HepG2 (cell line): Measurements from ENCODE around the gene C1orf159. TPM values are rescaled to one million over a fixed set of nuclear protein-coding genes. Genes with fewer than 3 reads are reported as not detected.

Experiments used
- ATAC-seq: fragments of 200-7000 bp; cut with Tn5 transposase; 3 replicates; pipeline ENCODE4 v1.9.1; 2020; ENCODE audit warnings: mild to moderate bottlenecking, moderate library complexity
- BruUV-seq: library from RNA; stranded (reverse); fragments of 400-500 nt; replicated peaks from 2 replicates; lab custom pipeline; 2021; lab: Mats Ljungman, UMichigan
- CTCF ChIA-PET: fragments of 300-600 bp; formaldehyde crosslinking; extraction: SDS; loops from one replicate; lab custom pipeline; 2021; ENCODE audit warnings: low total read pairs, inconsistent platforms, low intra/inter-chr PET ratio; lab: Yijun Ruan, JAX
- POLR2A ChIA-PET: fragments of 350-600 bp; sonication (Branson Sonifier 250); formaldehyde crosslinking; loops from one replicate; lab custom pipeline; 2020; ENCODE audit warnings: antibody characterized with exemption, inconsistent platforms; lab: Yijun Ruan, JAX
- DNase-seq: peaks from one replicate; pipeline ENCODE4 v3.0.0-alpha.2; 2015; ENCODE audit warnings: low spot score
- FAIRE-seq: peaks from 3 replicates; lab custom pipeline; 2011; peaks lifted over from hg19 to GRCh38; lab: Jason Lieb, UNC
- H2AFZ ChIP-seq: one replicate; pipeline ENCODE4 v1.6.1; 2011; ENCODE audit warnings: low read length, inconsistent platforms
- H3K27ac ChIP-seq: fragments of 300-600 bp; 3 replicates; pipeline ENCODE4 v1.8.0; 2011; ENCODE audit warnings: mixed run types, mild to moderate bottlenecking, mixed read lengths, low read length, inconsistent platforms; ENCODE audit not compliant: insufficient read depth; ENCODE audit errors: extremely low read length
- H3K27me3 ChIP-seq, 2 experiments: fragments of 200-600 bp in 1 of 2; 2 replicates in 1 of 2; 3 replicates in 1 of 2; pipeline versions ENCODE4 v1.6.0 to v1.8.0; 2011; ENCODE audit warnings: low read length in 2 of 2, mild to moderate bottlenecking in 2 of 2, moderate library complexity in 2 of 2, inconsistent platforms in 1 of 2; ENCODE audit not compliant: insufficient read depth in 2 of 2, control insufficient read depth in 1 of 2
- H3K36me3 ChIP-seq, 2 experiments: fragments of 200-600 bp in 1 of 2; replicated peaks in 1 of 2; 2 replicates in 1 of 2; 3 replicates in 1 of 2; pipeline versions ENCODE4 v1.5.1 to v1.8.0; 2011; ENCODE audit warnings: low read length in 2 of 2, inconsistent platforms in 1 of 2; ENCODE audit not compliant: insufficient read depth in 2 of 2, control insufficient read depth in 1 of 2
- H3K4me1 ChIP-seq: 2 replicates; pipeline ENCODE4 v1.5.1; 2012; ENCODE audit warnings: low read length, inconsistent platforms; ENCODE audit not compliant: insufficient read depth
- H3K4me2 ChIP-seq: 2 replicates; pipeline ENCODE4 v1.6.0; 2011; ENCODE audit warnings: low read depth, low read length, inconsistent platforms
- H3K4me3 ChIP-seq, 3 experiments: fragments of 200-600 bp in 1 of 3; sonication (generic), shearing (Covaris generic) in 1 of 3; replicated peaks in 1 of 3; 2 replicates each; pipeline ENCODE4 v1.5.1; 2011 to 2016; ENCODE audit warnings: low read length in 3 of 3, inconsistent platforms in 2 of 3, low read depth in 2 of 3, mild to moderate bottlenecking in 2 of 3, control low read depth in 1 of 3, mixed read lengths in 1 of 3; ENCODE audit not compliant: insufficient read depth in 1 of 3
- H3K79me2 ChIP-seq: one replicate; pipeline ENCODE4 v1.6.1; 2011; ENCODE audit warnings: low read length, inconsistent platforms; ENCODE audit not compliant: insufficient read depth
- H3K9ac ChIP-seq: 2 replicates; pipeline ENCODE4 v1.6.0; 2011; ENCODE audit warnings: mild to moderate bottlenecking, low read depth, low read length, inconsistent platforms; ENCODE audit not compliant: insufficient read depth
- H3K9me3 ChIP-seq: 2 replicates; pipeline ENCODE4 v1.5.1; 2012; ENCODE audit warnings: mild to moderate bottlenecking, low read length
- H4K20me1 ChIP-seq: 2 replicates; pipeline ENCODE4 v1.6.0; 2011; ENCODE audit warnings: inconsistent platforms, mild to moderate bottlenecking, low read length, moderate library complexity; ENCODE audit not compliant: insufficient read depth
- ARNTL ChIP-seq: sonication (generic); formaldehyde crosslinking; IDR thresholded peaks from 2 replicates; pipeline ENCODE4 v1.4.0; 2020; ENCODE audit warnings: mild to moderate bottlenecking, missing genetic modification reagents
- CREB1 ChIP-seq, 2 experiments: fragments of 450-650 bp in 1 of 2; IDR thresholded peaks; 2 replicates each; pipeline ENCODE4 v1.6.1; 2016 to 2017; ENCODE audit warnings: control low read depth in 1 of 2, mild to moderate bottlenecking in 1 of 2, missing compliant biosample characterization in 1 of 2, missing genetic modification characterization in 1 of 2
- GATAD1 ChIP-seq: IDR thresholded peaks from 2 replicates; pipeline ENCODE4 v1.6.1; 2016; ENCODE audit warnings: missing genetic modification reagents, missing compliant biosample characterization
- HOMEZ ChIP-seq: IDR thresholded peaks from 2 replicates; pipeline ENCODE4 v1.6.1; 2016; ENCODE audit warnings: low read depth
- MXD4 ChIP-seq: IDR thresholded peaks from 2 replicates; pipeline ENCODE4 v1.6.1; 2016; ENCODE audit warnings: mild to moderate bottlenecking, missing biosample characterization, missing genetic modification reagents
- NCOR1 ChIP-seq: fragments of 200-600 bp; sonication (generic); IDR thresholded peaks from 2 replicates; pipeline ENCODE4 v1.7.0; 2017; ENCODE audit warnings: antibody characterized with exemption, low read length, borderline replicate concordance
- NFYC ChIP-seq: IDR thresholded peaks from 2 replicates; pipeline ENCODE4 v1.6.1; 2016; ENCODE audit warnings: missing genetic modification reagents, missing compliant biosample characterization
- RFX3 ChIP-seq: IDR thresholded peaks from 2 replicates; pipeline ENCODE4 v1.6.1; 2016; ENCODE audit warnings: missing biosample characterization, missing genetic modification reagents
- RXRA ChIP-seq: sonication (generic); formaldehyde crosslinking; IDR thresholded peaks from 2 replicates; pipeline ENCODE4 v1.5.1; 2020; ENCODE audit warnings: missing genetic modification reagents
- ZNF558 ChIP-seq: sonication (generic); formaldehyde crosslinking; IDR thresholded peaks from 2 replicates; pipeline ENCODE4 v1.9.0; 2022; ENCODE audit warnings: mild to moderate bottlenecking, missing genetic modification reagents, borderline replicate concordance
- ZSCAN20 ChIP-seq: sonication (generic); formaldehyde crosslinking; IDR thresholded peaks from 2 replicates; pipeline ENCODE4 v1.4.0; 2020; ENCODE audit warnings: missing genetic modification reagents, mild to moderate bottlenecking, borderline replicate concordance
- ZSCAN9 ChIP-seq: IDR thresholded peaks from 2 replicates; pipeline ENCODE4 v1.6.1; 2016; ENCODE audit warnings: borderline replicate concordance
- WGBS: methylation state at CpG from one replicate; pipeline ENCODE4 v1.1.6; 2017; ENCODE audit warnings: low lambda C conversion rate; 5-methylcytosine and 5-hydroxymethylcytosine counted together
- in situ Hi-C: cut with HindIII; loops from 2 replicates; pipeline ENCODE4 v1.10.0; 2017; ENCODE audit warnings: low pct_unique_long_range_greater_than_20kb; ENCODE audit not compliant: extremely low pct_ligation_motif_present
- intact Hi-C: fragments of 100-400 bp; cut with micrococcal nuclease; formaldehyde crosslinking; loops from one replicate; pipeline ENCODE4 v1.10.0; 2022; ENCODE audit not compliant: unreplicated experiment
- polyA plus RNA-seq, 8 experiments: library from polyadenylated mRNA; depleted of rRNA in 3 of 8; stranded (reverse) in 7 of 8; unstranded in 1 of 8; fragments of >200 nt; fragmentation: Illumina TruSeq in 4 of 8; extraction: Trizol in 4 of 8; gene quantifications; 2 replicates each; pipeline versions ENCODE4 v1.2.1 to v1.2.3, GENCODE V29; 2011 to 2016; ENCODE audit warnings: low read depth in 4 of 8, missing spikeins in 1 of 8, mixed read lengths in 1 of 8; ENCODE audit not compliant: insufficient read depth in 1 of 8
- total RNA-seq, 5 experiments: library from RNA; depleted of rRNA; stranded (reverse); fragments of >200 nt; fragmentation: Illumina TruSeq; extraction: Trizol; gene quantifications; 2 replicates each; pipeline ENCODE4 v1.2.3, GENCODE V29; 2016; ENCODE audit warnings: low read depth in 1 of 5
- TF ChIP-seq, protein P1 (sequence below): sonication (generic); formaldehyde crosslinking; IDR thresholded peaks from 2 replicates; pipeline ENCODE4 v1.8.0; 2022; ENCODE audit warnings: low read depth, missing genetic modification reagents
- TF ChIP-seq, protein P2 (sequence below): sonication (generic); formaldehyde crosslinking; IDR thresholded peaks from 2 replicates; pipeline ENCODE4 v1.4.0; 2020; ENCODE audit warnings: mild to moderate bottlenecking, missing genetic modification reagents, borderline replicate concordance
- TF ChIP-seq, protein P3 (sequence below): sonication (generic); formaldehyde crosslinking; IDR thresholded peaks from 2 replicates; pipeline ENCODE4 v1.4.0; 2020; ENCODE audit warnings: mild to moderate bottlenecking, missing genetic modification reagents

C1orf159 gene
- total and polyA plus RNA-seq, 2 of the 13 experiments (the other 11 are each of a cell fraction or from before 2014, with no cell fraction given), result 3.8 to 6.7 TPM

- no peak for TF ChIP-seq ZSCAN20
- no peak for TF ChIP-seq NCOR1
- TF ChIP-seq, protein P1, sequence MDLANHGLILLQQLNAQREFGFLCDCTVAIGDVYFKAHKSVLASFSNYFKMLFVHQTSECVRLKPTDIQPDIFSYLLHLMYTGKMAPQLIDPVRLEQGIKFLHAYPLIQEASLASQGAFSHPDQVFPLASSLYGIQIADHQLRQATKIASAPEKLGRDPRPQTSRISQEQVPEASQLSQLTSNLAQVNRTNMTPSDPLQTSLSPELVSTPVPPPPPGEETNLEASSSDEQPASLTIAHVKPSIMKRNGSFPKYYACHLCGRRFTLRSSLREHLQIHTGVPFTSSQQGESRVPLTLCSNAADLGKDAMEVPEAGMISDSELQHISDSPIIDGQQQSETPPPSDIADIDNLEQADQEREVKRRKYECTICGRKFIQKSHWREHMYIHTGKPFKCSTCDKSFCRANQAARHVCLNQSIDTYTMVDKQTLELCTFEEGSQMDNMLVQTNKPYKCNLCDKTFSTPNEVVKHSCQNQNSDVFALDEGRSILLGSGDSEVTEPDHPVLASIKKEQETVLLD (CRISPR knock-in tag), result no peak
- TF ChIP-seq, all 625 proteins: peak for 47
These were observed 7.1 kb upstream of the C1orf159 start (continued) for GRCh38 chr1:1122981-1123480.

DNA sequence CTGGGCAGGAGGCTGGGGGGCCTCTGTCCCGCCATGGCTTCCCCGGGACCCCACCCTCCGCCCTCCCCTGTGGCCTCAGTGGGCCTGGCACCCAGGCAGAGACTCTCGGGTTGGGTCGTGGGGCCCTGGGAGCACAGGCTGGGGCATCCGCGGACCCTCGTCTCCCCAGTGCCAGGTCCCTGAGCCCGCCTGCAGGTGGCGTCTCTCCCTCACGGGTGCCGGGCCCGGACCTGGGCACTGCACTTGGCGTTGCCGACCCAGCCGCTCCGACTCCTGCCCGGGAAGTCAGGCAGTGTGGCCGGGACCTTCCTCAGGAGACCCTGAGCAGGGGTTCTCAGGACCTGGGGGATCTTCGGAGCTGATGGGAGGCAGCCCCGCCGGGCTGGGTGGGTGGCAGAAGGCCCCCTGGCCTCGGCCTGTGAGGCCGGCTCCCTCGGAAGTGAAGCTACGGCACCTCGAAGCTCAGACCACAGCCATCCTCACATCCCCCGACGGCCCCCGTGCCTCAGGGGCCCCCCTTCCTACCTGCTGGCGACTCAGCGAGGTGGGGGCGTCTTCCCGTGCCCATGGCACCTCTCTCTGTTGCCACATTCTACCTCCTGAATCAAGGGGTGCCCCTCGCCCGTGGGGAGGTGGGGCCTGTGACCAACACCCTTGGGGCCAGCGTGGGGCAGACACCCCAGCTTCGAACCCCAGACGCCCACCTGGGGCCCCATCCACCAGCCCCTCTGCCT is 6.4 kb upstream of the C1orf159 start:
- Histone ChIP-seq H3K9ac (peak overlapping the region; percentile 29; the same call in 1 of the 2 replicates), H3K4me1 (peaks cover 66% of the 10 kb centered on the region), H3K9me3 (no peaks in the 10 kb centered on the region), H3K79me2 (no peaks in the 10 kb centered on the region), H3K27ac (no peak overlapping the region), H4K20me1 (no peaks in the 10 kb centered on the region), H2AFZ (no peak overlapping the region), H3K27me3 (peaks cover 7 to 35% of the 10 kb centered on the region in 2 experiments; a peak in 4 of 5 replicates), H3K4me2 (peak overlapping the region; percentile 91), H3K36me3 (no peaks in the 10 kb centered on the region), H3K4me3 (peak overlapping the region; percentile 41 to 72 (median 49); a peak in 5 of 6 replicates)
- peak; percentile 52 for DNase-seq
- 14% methylated on average over 7 of the region's 39 CpGs for whole genome bisulfite sequencing
- in situ Hi-C loops (no loop called here), intact Hi-C loops (loop anchor here (5.0 kb wide), 3 partner anchors 110 to 170 kb away; partner anchors contain the start of genes B3GALT6 and SDF4)
- POLR2A ChIA-PET, result interaction anchor here (0.9 to 4.2 kb wide), 6 partner anchors 10 to 168 kb away, joined by 3 to 93 read pairs (median 6); no protein-coding TSS in a partner anchor
- FAIRE-seq, result no peak
- CTCF ChIA-PET, result interaction anchor here (0.8 to 1.4 kb wide), 5 partner anchors 108 to 169 kb away, joined by 3 to 8 read pairs (median 3); partner anchors contain the start of genes B3GALT6 and SDF4
- BruUV-seq, result no TSS peak
- peak; percentile 67 for ATAC-seq
- TF ChIP-seq ARNTL (no peak), MXD4 (CRISPR knock-in tag) (no peak), ZSCAN9 (CRISPR knock-in tag) (no peak), RXRA (peak; percentile 14; the same call in 1 of the 2 replicates), ZNF558 (CRISPR knock-in tag) (no peak), HOMEZ (CRISPR knock-in tag) (no peak), GATAD1 (CRISPR knock-in tag) (peak; percentile 41), NFYC (CRISPR knock-in tag) (no peak), CREB1 (IDR thresholded peaks at IDR 0.05) (no peak), CREB1 (CRISPR knock-in tag; IDR thresholded peaks at IDR 0.05) (no peak), RFX3 (CRISPR knock-in tag) (no peak)
- TF ChIP-seq, protein P2, sequence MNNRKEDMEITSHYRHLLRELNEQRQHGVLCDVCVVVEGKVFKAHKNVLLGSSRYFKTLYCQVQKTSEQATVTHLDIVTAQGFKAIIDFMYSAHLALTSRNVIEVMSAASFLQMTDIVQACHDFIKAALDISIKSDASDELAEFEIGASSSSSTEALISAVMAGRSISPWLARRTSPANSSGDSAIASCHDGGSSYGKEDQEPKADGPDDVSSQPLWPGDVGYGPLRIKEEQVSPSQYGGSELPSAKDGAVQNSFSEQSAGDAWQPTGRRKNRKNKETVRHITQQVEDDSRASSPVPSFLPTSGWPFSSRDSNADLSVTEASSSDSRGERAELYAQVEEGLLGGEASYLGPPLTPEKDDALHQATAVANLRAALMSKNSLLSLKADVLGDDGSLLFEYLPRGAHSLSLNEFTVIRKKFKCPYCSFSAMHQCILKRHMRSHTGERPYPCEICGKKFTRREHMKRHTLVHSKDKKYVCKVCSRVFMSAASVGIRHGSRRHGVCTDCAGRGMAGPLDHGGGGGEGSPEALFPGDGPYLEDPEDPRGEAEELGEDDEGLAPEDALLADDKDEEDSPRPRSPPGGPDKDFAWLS (CRISPR knock-in tag), result no peak
- TF ChIP-seq, protein P3, sequence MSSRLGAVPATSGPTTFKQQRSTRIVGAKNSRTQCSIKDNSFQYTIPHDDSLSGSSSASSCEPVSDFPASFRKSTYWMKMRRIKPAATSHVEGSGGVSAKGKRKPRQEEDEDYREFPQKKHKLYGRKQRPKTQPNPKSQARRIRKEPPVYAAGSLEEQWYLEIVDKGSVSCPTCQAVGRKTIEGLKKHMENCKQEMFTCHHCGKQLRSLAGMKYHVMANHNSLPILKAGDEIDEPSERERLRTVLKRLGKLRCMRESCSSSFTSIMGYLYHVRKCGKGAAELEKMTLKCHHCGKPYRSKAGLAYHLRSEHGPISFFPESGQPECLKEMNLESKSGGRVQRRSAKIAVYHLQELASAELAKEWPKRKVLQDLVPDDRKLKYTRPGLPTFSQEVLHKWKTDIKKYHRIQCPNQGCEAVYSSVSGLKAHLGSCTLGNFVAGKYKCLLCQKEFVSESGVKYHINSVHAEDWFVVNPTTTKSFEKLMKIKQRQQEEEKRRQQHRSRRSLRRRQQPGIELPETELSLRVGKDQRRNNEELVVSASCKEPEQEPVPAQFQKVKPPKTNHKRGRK, result no peak
